ENCODE results near the gene DDX11. TPM values are rescaled to one million over a fixed set of nuclear protein-coding genes. Genes with fewer than 3 reads are reported as not detected.
"Not testable (repeated sequence)": the region's sequence is repeated elsewhere in the genome, so short reads cannot be mapped to it uniquely, and the experiment has no call there.

DDX11 gene
- total and polyA plus RNA-seq, 3 experiments from 2014 or later, result 17.2 to 122 (median 119) TPM

DNA sequence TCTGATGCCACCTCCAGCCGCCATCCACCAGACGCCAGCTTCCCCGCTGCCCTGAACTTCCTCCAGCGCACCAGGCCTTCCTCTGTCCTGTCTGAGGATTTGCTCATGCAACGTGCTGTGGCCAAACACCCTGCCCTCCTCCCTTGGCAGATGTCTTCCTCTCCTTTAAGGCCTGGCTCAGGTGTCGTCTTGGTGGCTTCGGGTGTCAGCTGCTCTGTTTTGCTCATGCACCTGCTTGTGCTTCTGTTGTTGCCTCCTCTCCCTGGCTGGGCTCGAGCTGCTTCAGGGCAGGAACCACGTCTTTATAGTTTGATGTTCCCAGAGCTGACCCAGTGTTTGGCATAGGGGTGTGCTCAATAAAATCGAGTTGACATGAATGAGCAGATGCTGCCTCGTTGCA is 12.4 kb downstream of the DDX11 start:
- H3K27ac ChIP-seq (ENCODE audit: low read depth, low read length); H3K27me3 Mint-ChIP-seq; H3K4me1 Mint-ChIP-seq; H3K4me1 ChIP-seq (ENCODE audit: insufficient read depth, low read length); H3K9me3 Mint-ChIP-seq; DNase-seq; H3K36me3 ChIP-seq (ENCODE audit: insufficient read depth, low read length); H3K27ac Mint-ChIP-seq; CTCF ChIA-PET; H3K4me3 Mint-ChIP-seq; H3K9me3 ChIP-seq (ENCODE audit: low read length); POLR2A ChIA-PET; H3K4me3 ChIP-seq (ENCODE audit: low read length); H3K27me3 ChIP-seq (ENCODE audit: insufficient read depth, low read length, poor library complexity, severe bottlenecking): not testable (repeated sequence)
- H3K36me3 Mint-ChIP-seq, result peaks cover 0 to 74% (median 6%) of the 10 kb centered on the region in 3 donors

- H3K9me3 ChIP-seq (ENCODE audit: low read length); CTCF ChIA-PET; H3K27me3 Mint-ChIP-seq; H3K36me3 ChIP-seq (ENCODE audit: insufficient read depth, low read length); H3K4me1 ChIP-seq (ENCODE audit: insufficient read depth, low read length); H3K4me1 Mint-ChIP-seq; H3K27ac ChIP-seq (ENCODE audit: low read depth, low read length); H3K4me3 Mint-ChIP-seq; H3K9me3 Mint-ChIP-seq; POLR2A ChIA-PET; H3K4me3 ChIP-seq (ENCODE audit: low read length); H3K27me3 ChIP-seq (ENCODE audit: insufficient read depth, low read length, poor library complexity, severe bottlenecking); H3K27ac Mint-ChIP-seq; DNase-seq: not testable (repeated sequence)
- peaks cover 0 to 79% (median 6%) of the 10 kb centered on the region in 3 donors for H3K36me3 Mint-ChIP-seq
Observed at GRCh38 chr12:31087486-31087885, 13.8 kb downstream of the DDX11 start.

- H3K9me3 ChIP-seq (ENCODE audit: low read length); DNase-seq; H3K4me3 Mint-ChIP-seq; H3K4me1 Mint-ChIP-seq; CTCF ChIA-PET; H3K9me3 Mint-ChIP-seq; H3K27me3 ChIP-seq (ENCODE audit: insufficient read depth, low read length, poor library complexity, severe bottlenecking); H3K4me1 ChIP-seq (ENCODE audit: insufficient read depth, low read length); H3K36me3 ChIP-seq (ENCODE audit: insufficient read depth, low read length); POLR2A ChIA-PET; H3K27ac ChIP-seq (ENCODE audit: low read depth, low read length); H3K27me3 Mint-ChIP-seq; H3K4me3 ChIP-seq (ENCODE audit: low read length); H3K27ac Mint-ChIP-seq: not testable (repeated sequence)
- H3K36me3 Mint-ChIP-seq, result peaks cover 0 to 80% (median 6%) of the 10 kb centered on the region in 3 donors
Observed at GRCh38 chr12:31087956-31088355, 14.3 kb downstream of the DDX11 start.

DNA sequence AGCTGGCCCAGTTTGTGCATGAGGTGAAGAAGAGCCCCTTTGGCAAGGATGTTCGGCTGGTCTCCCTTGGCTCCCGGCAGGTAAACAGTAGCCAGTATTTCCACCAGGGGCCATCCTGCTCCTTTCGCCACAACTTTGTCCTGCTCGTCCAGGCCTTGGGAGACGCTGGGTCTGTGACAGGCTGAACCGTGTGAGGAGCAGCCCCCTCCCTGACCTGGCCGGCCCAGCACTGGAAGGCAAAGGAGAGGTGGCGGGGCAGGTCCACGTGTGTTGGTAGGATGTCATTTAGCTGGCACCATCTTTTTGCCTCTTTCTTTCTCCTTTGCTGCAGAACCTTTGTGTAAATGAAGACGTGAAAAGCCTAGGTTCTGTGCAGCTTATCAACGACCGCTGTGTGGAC is 15.4 kb downstream of the DDX11 start:
- no peak overlapping the region for H3K27ac ChIP-seq (ENCODE audit: low read depth, low read length)
- peaks cover 0 to 74% (median 5%) of the 10 kb centered on the region in 3 donors for H3K36me3 Mint-ChIP-seq
- POLR2A ChIA-PET, result no interaction called here
- no peaks in the 10 kb centered on the region for H3K9me3 Mint-ChIP-seq
- CTCF ChIA-PET, result no interaction called here
- H3K4me3 ChIP-seq (ENCODE audit: low read length), result no peak overlapping the region
- H3K4me3 Mint-ChIP-seq, result no peak overlapping the region
- no peak for DNase-seq
- peak overlapping the region in 1 of 8 donors; percentile 63 for H3K27ac Mint-ChIP-seq
- H3K4me1 ChIP-seq (ENCODE audit: insufficient read depth, low read length), result no peaks in the 10 kb centered on the region
- no peaks in the 10 kb centered on the region for H3K9me3 ChIP-seq (ENCODE audit: low read length)
- H3K36me3 ChIP-seq (ENCODE audit: insufficient read depth, low read length), result no peaks in the 10 kb centered on the region
- no peaks in the 10 kb centered on the region for H3K27me3 Mint-ChIP-seq
- no peaks in the 10 kb centered on the region for H3K27me3 ChIP-seq (ENCODE audit: insufficient read depth, low read length, poor library complexity, severe bottlenecking)
- H3K4me1 Mint-ChIP-seq, result no peaks in the 10 kb centered on the region

DNA sequence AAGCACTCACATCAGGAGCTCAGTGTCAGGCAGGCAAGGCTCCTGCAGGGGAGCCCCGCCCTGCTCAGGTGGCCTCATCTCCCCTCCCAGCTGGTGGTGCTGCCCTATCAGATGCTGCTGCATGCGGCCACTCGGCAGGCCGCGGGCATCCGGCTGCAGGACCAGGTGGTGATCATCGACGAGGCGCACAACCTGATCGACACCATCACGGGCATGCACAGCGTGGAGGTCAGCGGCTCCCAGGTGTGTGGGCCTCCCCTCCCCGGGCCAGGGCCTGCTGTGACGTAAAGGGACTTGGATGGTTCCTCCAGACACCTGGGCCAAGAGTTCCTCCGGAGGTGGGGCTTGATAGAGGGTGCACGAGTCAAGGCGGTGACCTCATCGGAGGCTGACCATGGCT is 18.0 kb downstream of the DDX11 start:
- POLR2A ChIA-PET; H3K9me3 ChIP-seq (ENCODE audit: low read length); H3K4me3 Mint-ChIP-seq; H3K27ac ChIP-seq (ENCODE audit: low read depth, low read length); H3K27ac Mint-ChIP-seq; DNase-seq; H3K36me3 ChIP-seq (ENCODE audit: insufficient read depth, low read length); H3K4me1 Mint-ChIP-seq; H3K4me3 ChIP-seq (ENCODE audit: low read length); H3K27me3 ChIP-seq (ENCODE audit: insufficient read depth, low read length, poor library complexity, severe bottlenecking); H3K27me3 Mint-ChIP-seq; H3K9me3 Mint-ChIP-seq; CTCF ChIA-PET; H3K4me1 ChIP-seq (ENCODE audit: insufficient read depth, low read length): not testable (repeated sequence)
- H3K36me3 Mint-ChIP-seq, result peaks cover 0 to 79% (median 3%) of the 10 kb centered on the region in 3 donors

DNA sequence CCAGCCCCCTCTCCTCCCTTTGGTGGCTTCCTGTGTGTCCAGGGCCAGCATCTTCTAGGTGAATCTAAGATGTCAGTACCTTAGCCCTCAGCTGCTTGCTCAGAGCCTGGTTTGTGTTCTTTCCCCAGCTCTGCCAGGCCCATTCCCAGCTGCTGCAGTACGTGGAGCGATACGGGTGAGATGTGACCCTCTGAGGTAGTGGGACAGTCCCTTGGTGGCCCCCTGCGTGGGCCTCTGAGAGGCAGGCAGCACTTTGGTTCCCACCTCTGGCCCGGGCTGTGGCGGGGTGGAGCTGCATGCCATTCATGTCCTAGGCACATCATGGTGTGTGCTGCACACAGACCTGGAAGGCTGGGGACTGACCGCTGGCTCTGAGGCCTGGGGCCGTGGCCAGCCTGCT is 19.1 kb downstream of the DDX11 start:
- H3K36me3 ChIP-seq (ENCODE audit: insufficient read depth, low read length); H3K27me3 ChIP-seq (ENCODE audit: insufficient read depth, low read length, poor library complexity, severe bottlenecking); H3K4me1 Mint-ChIP-seq; CTCF ChIA-PET; H3K4me3 ChIP-seq (ENCODE audit: low read length); H3K9me3 Mint-ChIP-seq; H3K27me3 Mint-ChIP-seq; H3K27ac ChIP-seq (ENCODE audit: low read depth, low read length); H3K4me1 ChIP-seq (ENCODE audit: insufficient read depth, low read length); DNase-seq; H3K4me3 Mint-ChIP-seq; H3K9me3 ChIP-seq (ENCODE audit: low read length); POLR2A ChIA-PET: not testable (repeated sequence)
- H3K27ac Mint-ChIP-seq, result peak overlapping the region in 1 of 8 donors; percentile 29
- peaks cover 0 to 77% (median 2%) of the 10 kb centered on the region in 3 donors for H3K36me3 Mint-ChIP-seq

- H3K27ac ChIP-seq (ENCODE audit: low read depth, low read length); H3K27me3 Mint-ChIP-seq; CTCF ChIA-PET; H3K4me3 ChIP-seq (ENCODE audit: low read length); H3K4me1 ChIP-seq (ENCODE audit: insufficient read depth, low read length); POLR2A ChIA-PET; H3K4me3 Mint-ChIP-seq; DNase-seq; H3K36me3 ChIP-seq (ENCODE audit: insufficient read depth, low read length); H3K4me1 Mint-ChIP-seq; H3K9me3 Mint-ChIP-seq; H3K9me3 ChIP-seq (ENCODE audit: low read length); H3K27me3 ChIP-seq (ENCODE audit: insufficient read depth, low read length, poor library complexity, severe bottlenecking): not testable (repeated sequence)
- Mint-ChIP-seq H3K27ac (peak overlapping the region in 1 of 8 donors; percentile 26), H3K36me3 (peaks cover 2 to 76% (median 3%) of the 10 kb centered on the region in 3 donors)
Observed at GRCh38 chr12:31095080-31095860, 21.6 kb downstream of the DDX11 start.

DNA sequence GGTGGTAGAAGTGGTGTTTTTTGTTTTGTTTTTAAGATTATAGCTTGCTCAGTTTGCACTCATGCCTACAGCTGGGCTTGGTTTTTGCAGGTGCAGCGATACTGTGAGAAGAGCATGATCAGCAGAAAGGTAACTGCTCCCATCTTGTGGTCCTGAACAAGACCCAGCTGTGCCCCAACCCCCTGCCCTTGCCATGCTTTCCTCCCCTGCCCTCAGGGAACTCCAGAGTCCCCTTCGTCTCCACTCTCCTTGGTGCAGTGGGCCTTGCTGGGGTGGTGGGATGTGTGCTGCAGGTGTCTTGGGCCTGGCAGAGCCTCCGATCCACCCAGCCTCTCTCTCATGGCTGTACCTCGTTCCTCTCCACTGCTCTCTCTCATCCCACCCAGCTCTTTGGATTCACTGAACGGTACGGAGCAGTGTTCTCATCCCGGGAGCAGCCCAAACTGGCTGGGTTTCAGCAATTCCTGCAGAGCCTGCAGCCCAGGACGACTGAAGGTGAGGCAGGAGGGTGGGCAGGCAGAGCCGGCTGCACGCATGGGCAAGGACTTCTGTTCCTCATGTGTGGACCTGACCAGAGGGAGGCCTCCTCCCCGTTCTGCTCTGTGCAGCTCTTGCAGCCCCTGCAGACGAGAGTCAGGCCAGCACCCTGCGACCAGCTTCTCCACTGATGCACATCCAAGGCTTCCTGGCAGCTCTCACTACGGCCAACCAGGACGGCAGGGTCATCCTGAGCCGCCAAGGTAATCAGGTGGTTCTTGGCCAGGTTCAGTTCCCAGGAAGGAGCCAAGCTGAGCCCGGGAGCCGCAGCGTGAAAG is 22.8 kb downstream of the DDX11 start:
- CTCF ChIA-PET; H3K4me3 Mint-ChIP-seq; H3K27me3 Mint-ChIP-seq; H3K9me3 Mint-ChIP-seq; H3K4me1 Mint-ChIP-seq; H3K4me3 ChIP-seq (ENCODE audit: low read length); DNase-seq; H3K27me3 ChIP-seq (ENCODE audit: insufficient read depth, low read length, poor library complexity, severe bottlenecking); H3K36me3 ChIP-seq (ENCODE audit: insufficient read depth, low read length); H3K27ac ChIP-seq (ENCODE audit: low read depth, low read length); H3K9me3 ChIP-seq (ENCODE audit: low read length); H3K4me1 ChIP-seq (ENCODE audit: insufficient read depth, low read length); POLR2A ChIA-PET: not testable (repeated sequence)
- Mint-ChIP-seq H3K36me3 (peaks cover 2 to 77% (median 3%) of the 10 kb centered on the region in 3 donors), H3K27ac (peak overlapping the region in 2 of 8 donors; percentile 12 to 44)

All from CD8-positive, alpha-beta memory T cell (primary cell).